ENCODE data around the gene ATP1B3. TPM values are rescaled to one million over a fixed set of nuclear protein-coding genes. Genes with fewer than 3 reads are reported as not detected.
"Not testable (repeated sequence)": the region's sequence is repeated elsewhere in the genome, so short reads cannot be mapped to it uniquely, and the experiment has no call there.

The ATP1B3 gene
- polyA plus RNA-seq, 3 donors = 183 to 211 (median 208) TPM

GRCh38 chr3:141940194-141940776 is 63.8 kb downstream of the ATP1B3 start:
- DNase-seq (ENCODE audit: low read depth in 3 of 3, low spot score in 2 of 3) = no peak

- DNase-seq (ENCODE audit: low read depth in 3 of 3, low spot score in 2 of 3) = no peak
These were observed 64.7 kb downstream of the ATP1B3 start for GRCh38 chr3:141941093-141941492.

- no peak for DNase-seq (ENCODE audit: low read depth in 3 of 3, low spot score in 2 of 3)
These were observed 65.6 kb downstream of the ATP1B3 start for GRCh38 chr3:141942006-141942405.

- DNase-seq (ENCODE audit: low read depth in 3 of 3, low spot score in 2 of 3) = no peak
These were observed 69.5 kb downstream of the ATP1B3 start for GRCh38 chr3:141945726-141946485.

- DNase-seq (ENCODE audit: low read depth in 3 of 3, low spot score in 2 of 3) = no peak
These were observed 73.0 kb downstream of the ATP1B3 start for GRCh38 chr3:141949399-141949798.

- DNase-seq (ENCODE audit: low read depth in 3 of 3, low spot score in 2 of 3) = no peak
These were observed 73.5 kb downstream of the ATP1B3 start for GRCh38 chr3:141949972-141950371.

- DNase-seq (ENCODE audit: low read depth in 3 of 3, low spot score in 2 of 3) = no peak
These were observed 74.4 kb downstream of the ATP1B3 start for GRCh38 chr3:141950572-141951493.

- DNase-seq (ENCODE audit: low read depth in 3 of 3, low spot score in 2 of 3) = no peak
These were observed 76.2 kb downstream of the ATP1B3 start for GRCh38 chr3:141952611-141953010.

- DNase-seq (ENCODE audit: low read depth in 3 of 3, low spot score in 2 of 3) = peak in 1 of 3 donors; percentile 13
These were observed 78.7 kb downstream of the ATP1B3 start for GRCh38 chr3:141955175-141955574.

GRCh38 chr3:141959589-141960554 is 83.4 kb downstream of the ATP1B3 start:
- no peak for DNase-seq (ENCODE audit: low read depth in 3 of 3, low spot score in 2 of 3)

- no peak for DNase-seq (ENCODE audit: low read depth in 3 of 3, low spot score in 2 of 3)
These were observed 84.3 kb downstream of the ATP1B3 start for GRCh38 chr3:141960731-141961130.

- DNase-seq (ENCODE audit: low read depth in 3 of 3, low spot score in 2 of 3) = no peak
These were observed 86.9 kb downstream of the ATP1B3 start for GRCh38 chr3:141963301-141963700.

- no peak for DNase-seq (ENCODE audit: low read depth in 3 of 3, low spot score in 2 of 3)
These were observed 89.0 kb downstream of the ATP1B3 start for GRCh38 chr3:141965471-141965870.

GRCh38 chr3:141969711-141970110 is 93.3 kb downstream of the ATP1B3 start:
- DNase-seq (ENCODE audit: low read depth in 3 of 3, low spot score in 2 of 3) = no peak

- no peak for DNase-seq (ENCODE audit: low read depth in 3 of 3, low spot score in 2 of 3)
These were observed 95.1 kb downstream of the ATP1B3 start for GRCh38 chr3:141971571-141971970.

GRCh38 chr3:141972399-141972798 is 96.0 kb downstream of the ATP1B3 start:
- no peak for DNase-seq (ENCODE audit: low read depth in 3 of 3, low spot score in 2 of 3)

GRCh38 chr3:141974777-141975176 is 98.3 kb downstream of the ATP1B3 start:
- not testable (repeated sequence) for DNase-seq (ENCODE audit: low read depth in 3 of 3, low spot score in 2 of 3)
